HG02938 (cell line): ENCODE measurements around the gene PSMB5.
"Not testable (repeated sequence)": the region's sequence is repeated elsewhere in the genome, so short reads cannot be mapped to it uniquely, and the experiment has no call there.

Experiments
- ATAC-seq: cut with Tn5 transposase; IDR thresholded peaks from one replicate; pipeline ENCODE4 v1.9.1; 2021; ENCODE audit warnings: mild to moderate bottlenecking, moderate library complexity; ENCODE audit not compliant: unreplicated experiment

PSMB5 gene

GRCh38 chr14:23020143-23021128, 14.3 kb downstream of the PSMB5 start:
- ATAC-seq, result no peak

DNA sequence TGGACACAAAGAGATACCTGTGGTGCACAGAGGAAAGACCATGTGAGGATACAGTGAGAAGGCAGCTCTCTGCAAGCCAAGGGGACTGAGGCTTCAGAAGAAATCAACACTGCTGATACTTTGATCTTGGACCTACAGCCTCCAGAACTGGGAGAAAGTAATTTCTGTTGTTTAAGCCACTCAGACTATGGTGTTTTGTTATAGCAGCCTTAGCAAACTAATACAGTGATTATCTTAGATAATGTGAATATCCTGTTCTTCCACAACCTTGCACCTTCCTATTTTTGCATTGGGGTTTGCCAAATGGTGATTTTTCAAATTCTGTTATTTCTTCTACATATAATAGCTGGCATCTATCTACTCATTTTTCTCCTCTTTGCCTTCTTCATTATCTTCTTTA, 16.6 kb downstream of the PSMB5 start:
- ATAC-seq, result no peak

GRCh38 chr14:23017091-23017490, 17.6 kb downstream of the PSMB5 start:
- no peak for ATAC-seq

DNA sequence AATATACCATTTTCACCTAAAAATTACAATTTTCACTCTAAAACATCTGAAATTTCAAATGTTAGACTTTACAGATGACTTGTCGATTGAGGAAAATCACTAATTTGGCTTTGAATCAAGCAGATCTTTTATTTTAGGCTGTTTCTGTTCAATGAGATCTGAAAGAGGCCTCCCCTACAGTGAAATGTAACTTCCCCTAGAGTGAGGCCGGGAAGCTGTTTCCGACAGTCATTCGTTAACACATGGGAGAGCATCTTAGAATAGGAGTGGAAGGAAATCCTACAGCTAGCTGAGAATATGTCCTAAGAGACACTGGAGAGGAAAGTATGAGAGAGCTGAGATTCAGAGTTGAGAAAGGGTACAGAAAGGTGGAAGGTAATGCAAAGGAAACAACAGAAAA, 19.1 kb downstream of the PSMB5 start:
- ATAC-seq, result no peak

- ATAC-seq, result not testable (repeated sequence)
Measured at GRCh38 chr14:23013749-23014054, 21.0 kb downstream of the PSMB5 start.

DNA sequence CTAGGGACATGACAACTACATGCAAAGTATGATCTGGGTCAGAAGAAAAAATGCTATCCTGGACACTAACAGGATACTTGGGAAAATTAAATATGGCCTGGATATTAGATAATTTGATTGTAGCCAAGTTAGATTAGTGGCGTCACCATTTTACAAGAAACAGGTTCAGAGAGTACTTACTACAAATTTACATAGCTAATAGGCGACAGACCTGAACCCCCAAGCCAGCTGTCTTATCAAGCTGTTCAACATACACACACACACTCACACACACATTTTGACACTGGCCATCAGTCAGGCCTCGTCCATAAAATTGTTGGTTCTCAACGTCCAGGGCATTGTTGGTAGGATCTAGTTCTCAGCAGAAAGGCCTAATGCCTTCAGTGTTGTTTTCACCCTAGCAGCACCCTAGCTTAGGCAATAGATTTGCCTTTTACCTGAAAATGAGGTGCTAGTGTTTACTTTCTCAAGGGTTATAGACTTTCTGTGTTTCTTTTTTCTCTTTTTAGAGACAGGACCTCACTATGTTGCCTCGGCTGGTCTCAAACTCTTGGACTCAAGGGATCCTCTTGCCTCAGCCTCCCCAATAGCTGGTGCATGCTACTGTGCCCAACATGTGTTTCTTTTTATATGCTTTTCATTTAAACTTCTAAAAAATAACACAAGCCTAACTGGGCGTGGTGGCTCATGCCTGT, 21.5 kb downstream of the PSMB5 start:
- no peak for ATAC-seq

- no peak for ATAC-seq
Measured at GRCh38 chr14:23009939-23010726, 24.6 kb downstream of the PSMB5 start, which contains the start of gene C14orf93. Gene C14orf93 (minus strand): TSS chr14:23010143. CDS start chr14:22999023, 11,120 bp downstream.

DNA sequence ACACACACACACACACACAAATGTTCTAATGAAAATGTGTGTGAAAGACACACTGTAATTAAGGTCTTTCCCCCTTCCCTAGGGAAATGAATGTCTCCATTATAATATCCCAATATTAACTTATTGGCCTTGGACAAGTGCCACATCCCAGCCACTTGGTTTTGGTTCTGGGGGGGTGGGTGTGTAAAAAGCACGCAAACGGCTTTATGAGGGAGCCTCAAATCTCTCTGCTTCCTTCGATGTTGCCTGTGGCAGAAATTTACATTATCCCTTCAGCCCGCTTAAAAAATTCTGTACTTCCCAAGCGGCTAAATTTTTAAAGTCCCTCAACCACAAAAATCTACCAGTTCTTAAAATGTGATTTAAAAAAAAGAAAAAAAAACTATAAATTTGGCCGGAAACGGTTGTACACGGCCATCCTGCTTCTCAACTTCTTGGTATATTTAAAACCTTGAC, 25.2 kb downstream of the PSMB5 start:
- no peak for ATAC-seq

GRCh38 chr14:23008831-23009230, 25.9 kb downstream of the PSMB5 start:
- ATAC-seq, result no peak

DNA sequence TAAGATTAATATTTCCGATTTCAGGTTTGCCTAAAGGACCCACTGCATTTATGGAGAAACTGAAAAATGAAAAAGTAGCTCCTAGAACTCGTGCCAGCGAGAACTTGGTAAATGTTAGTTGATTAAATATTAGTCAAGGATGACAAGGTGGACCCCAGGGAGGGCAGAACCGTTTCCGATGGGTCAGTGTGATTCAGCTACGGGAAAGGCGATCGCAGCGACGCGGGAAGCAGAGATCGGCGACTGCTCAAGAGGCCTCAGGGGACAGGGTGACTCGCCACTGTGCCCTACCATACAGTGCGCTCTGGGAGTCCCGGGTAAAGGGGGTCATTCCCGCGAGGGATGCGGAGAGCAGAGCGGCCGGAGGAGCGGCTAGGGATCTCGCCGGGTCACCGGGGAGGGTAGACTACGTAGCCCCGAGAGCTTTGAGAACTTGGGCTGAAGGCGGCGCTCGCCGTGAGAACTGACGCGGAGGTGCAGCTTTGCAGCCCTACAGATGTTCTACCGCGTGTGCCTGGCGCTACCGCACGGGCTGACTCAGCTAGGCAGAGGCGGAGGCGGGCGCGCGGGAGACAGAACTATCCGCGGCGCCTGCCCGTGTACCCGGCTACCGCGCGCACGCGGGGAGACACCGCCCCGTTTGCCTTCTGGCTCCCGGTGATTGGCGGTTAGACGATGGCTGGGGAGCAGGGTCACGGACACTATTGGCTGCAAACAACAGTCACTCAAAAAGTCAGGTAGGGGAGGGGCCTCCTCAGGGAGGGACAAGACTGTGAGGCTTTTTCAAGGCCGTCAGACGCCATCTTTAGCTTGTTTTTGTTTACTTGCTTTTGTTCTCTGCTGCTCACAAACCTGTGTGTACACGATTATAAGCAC, 27.9 kb downstream of the PSMB5 start:
- peak; percentile 97 for ATAC-seq

- ATAC-seq, result no peak
Measured at GRCh38 chr14:23006188-23006534, 28.5 kb downstream of the PSMB5 start.

DNA sequence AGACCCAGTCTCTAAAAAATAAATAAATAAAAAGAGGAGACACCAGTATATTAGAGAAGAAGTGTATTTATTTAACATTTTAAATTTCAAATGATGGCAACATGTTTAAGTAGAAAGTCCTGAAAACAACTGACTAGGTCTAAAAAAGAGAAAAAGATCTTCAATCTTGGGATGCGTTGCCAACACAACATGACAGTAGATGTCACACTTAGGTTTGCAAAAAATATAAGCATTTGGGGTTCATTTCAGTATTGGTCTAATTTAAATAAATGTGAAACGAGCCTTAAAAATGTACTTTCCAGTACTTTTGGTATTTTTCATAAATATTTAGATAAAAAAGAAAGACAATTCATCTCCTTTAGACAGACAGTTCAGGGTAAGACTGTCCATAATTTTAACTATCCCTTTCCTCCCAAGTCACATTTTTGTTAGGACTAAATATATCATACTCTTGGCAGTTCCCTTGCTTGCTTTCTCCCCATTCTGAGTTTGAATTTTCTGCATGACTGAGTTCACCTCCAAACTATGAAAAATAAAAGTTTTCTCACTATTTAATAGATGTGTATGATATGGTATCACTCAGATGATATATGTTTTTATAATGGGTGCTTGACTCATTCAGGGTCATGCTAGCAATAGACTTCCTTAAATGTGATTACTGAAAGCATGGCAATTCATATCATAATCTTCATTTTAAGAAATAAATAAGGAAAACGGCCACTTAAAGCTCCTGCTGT, 29.1 kb downstream of the PSMB5 start:
- no peak for ATAC-seq

- not testable (repeated sequence) for ATAC-seq
Measured at GRCh38 chr14:23004274-23004673, 30.4 kb downstream of the PSMB5 start.

DNA sequence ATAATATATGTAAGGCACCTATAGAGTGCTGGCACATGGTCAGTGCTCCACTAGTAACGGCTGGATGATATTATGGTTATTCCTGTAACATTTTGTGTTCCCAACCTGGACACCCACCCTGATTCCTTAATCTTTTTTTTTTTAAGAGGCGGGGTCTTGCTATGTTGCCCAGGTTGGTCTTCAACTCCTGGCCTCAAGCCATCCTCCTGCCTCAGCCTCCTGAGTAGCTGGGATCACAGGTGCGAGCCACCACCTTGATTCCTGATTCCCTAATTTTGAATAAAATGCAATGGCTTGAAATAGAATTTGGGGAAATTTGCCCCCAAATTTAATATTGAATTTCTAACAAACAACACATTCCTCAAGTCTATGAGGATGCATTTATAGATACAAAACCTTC, 32.1 kb downstream of the PSMB5 start:
- no peak for ATAC-seq

DNA sequence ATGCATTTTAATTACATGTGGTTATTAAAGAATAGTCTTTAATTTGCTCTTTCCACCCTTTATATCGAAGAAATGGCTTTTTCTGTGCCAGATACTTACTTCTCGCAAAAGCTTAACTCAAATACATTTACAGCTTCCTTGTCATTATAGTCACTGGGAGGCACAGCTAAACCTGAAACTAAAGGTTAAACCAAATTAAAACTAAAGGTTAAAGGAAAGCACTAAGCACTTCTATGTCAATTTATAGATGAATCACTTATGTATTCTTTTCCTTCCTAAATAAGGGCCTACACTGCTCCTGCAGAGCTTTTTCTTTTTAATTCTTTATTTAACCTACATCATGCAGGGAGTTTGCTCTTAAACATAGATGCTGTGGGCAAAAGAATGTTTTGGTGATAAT, 33.8 kb downstream of the PSMB5 start:
- ATAC-seq, result no peak

DNA sequence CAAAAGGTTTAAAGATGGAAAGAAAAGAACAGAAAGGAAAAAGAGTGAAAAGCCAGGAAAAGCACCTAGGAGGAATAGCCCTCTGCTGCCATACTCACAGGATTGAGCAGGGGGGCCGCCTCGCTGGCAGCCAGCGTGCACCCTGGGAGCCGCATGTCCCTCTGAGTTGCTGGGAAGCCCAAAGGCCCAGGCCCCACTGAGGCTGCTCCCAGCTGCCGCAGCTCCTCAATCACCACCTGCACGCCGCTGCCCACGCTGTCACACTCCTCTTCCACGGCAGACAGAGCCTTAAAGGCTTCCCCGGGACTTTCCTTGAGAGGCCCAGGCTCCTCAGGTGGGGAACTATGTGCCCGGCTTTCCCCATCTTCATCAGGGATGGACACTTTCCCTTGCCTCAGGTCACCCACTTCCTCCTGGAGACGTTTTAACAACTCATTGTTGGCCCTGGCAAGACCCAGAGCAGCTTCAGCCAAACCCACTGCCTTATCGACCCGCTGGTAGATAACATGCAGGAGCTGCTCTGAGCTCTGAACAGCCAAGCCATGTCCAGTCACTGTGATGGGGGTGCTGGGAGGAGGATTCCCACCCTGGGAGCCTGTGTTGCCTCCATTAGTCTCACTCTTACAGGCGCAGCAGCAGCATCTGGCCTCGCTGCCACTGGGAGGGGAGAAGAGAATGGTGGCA, 36.2 kb downstream of the PSMB5 start:
- no peak for ATAC-seq

- ATAC-seq, result no peak
Measured at GRCh38 chr14:22997676-22998323, 36.9 kb downstream of the PSMB5 start.

GRCh38 chr14:22996768-22997654, 37.7 kb downstream of the PSMB5 start:
- ATAC-seq, result no peak
